HG02938 (cell line): ENCODE results near the gene RASA1.
"Not testable (repeated sequence)": the region's sequence is repeated elsewhere in the genome, so short reads cannot be mapped to it uniquely, and the experiment has no call there.

ENCODE experiments used
- ATAC-seq: cut with Tn5 transposase; IDR thresholded peaks from one replicate; pipeline ENCODE4 v1.9.1; 2021; ENCODE audit warnings: mild to moderate bottlenecking, moderate library complexity; ENCODE audit not compliant: unreplicated experiment

The RASA1 gene

GRCh38 chr5:87267574-87268125 is at the start of gene RASA1:
Gene RASA1 (plus strand): TSS chr5:87267883. CDS start chr5:87268452, 569 bp downstream.
- ATAC-seq, result peak; percentile 42

- ATAC-seq, result no peak
Observed at GRCh38 chr5:87229780-87230179, 37.9 kb upstream of the RASA1 start.

GRCh38 chr5:87231037-87231808 is 36.5 kb upstream of the RASA1 start:
- ATAC-seq, result peak; percentile 97

GRCh38 chr5:87233143-87233542 is 34.5 kb upstream of the RASA1 start:
- no peak for ATAC-seq

GRCh38 chr5:87241555-87241954 is 26.1 kb upstream of the RASA1 start:
- ATAC-seq, result no peak

GRCh38 chr5:87242242-87242641 is 25.4 kb upstream of the RASA1 start:
- ATAC-seq, result no peak

- no peak for ATAC-seq
Observed at GRCh38 chr5:87243161-87243844, 24.4 kb upstream of the RASA1 start.

GRCh38 chr5:87245451-87245850 is 22.2 kb upstream of the RASA1 start:
- no peak for ATAC-seq

- no peak for ATAC-seq
Observed at GRCh38 chr5:87246061-87246460, 21.6 kb upstream of the RASA1 start.

GRCh38 chr5:87252283-87252605 is 15.4 kb upstream of the RASA1 start:
- ATAC-seq, result no peak

- ATAC-seq, result no peak
Observed at GRCh38 chr5:87254035-87254434, 13.6 kb upstream of the RASA1 start.

- ATAC-seq, result no peak
Observed at GRCh38 chr5:87258507-87258906, 9.2 kb upstream of the RASA1 start.

- ATAC-seq, result no peak
Observed at GRCh38 chr5:87260604-87261192, 7.0 kb upstream of the RASA1 start.

- ATAC-seq, result no peak
Observed at GRCh38 chr5:87263498-87263897, 4.2 kb upstream of the RASA1 start.

GRCh38 chr5:87266914-87267573 is 639 bp upstream of the RASA1 start:
- ATAC-seq, result peak; percentile 46

- ATAC-seq, result peak; percentile 46
Observed at GRCh38 chr5:87268126-87268969, 665 bp downstream of the RASA1 start.

- ATAC-seq, result no peak
Observed at GRCh38 chr5:87268970-87269377, 1.3 kb downstream of the RASA1 start.

GRCh38 chr5:87270888-87271287 is 3.2 kb downstream of the RASA1 start:
- ATAC-seq, result not testable (repeated sequence)

- no peak for ATAC-seq
Observed at GRCh38 chr5:87276655-87277054, 9.0 kb downstream of the RASA1 start.

GRCh38 chr5:87277279-87277835 is 9.7 kb downstream of the RASA1 start:
- no peak for ATAC-seq
